ENCODE results near the gene NLGN4X.
"Not testable (repeated sequence)": the region's sequence is repeated elsewhere in the genome, so short reads cannot be mapped to it uniquely, and the experiment has no call there.

The NLGN4X gene

GRCh38 chrX:5936438-5936837, 292.2 kb downstream of the NLGN4X start:
- no peak for TF ChIP-seq CTCF (IDR thresholded peaks at IDR 0.05; ENCODE audit: low read depth, low read length)
- H3K27me3 ChIP-seq (ENCODE audit: insufficient read depth, low read depth, severe bottlenecking), result peaks cover 21% of the 10 kb centered on the region
- H3K9me3 ChIP-seq (ENCODE audit: severe bottlenecking), result no peaks in the 10 kb centered on the region
- DNase-seq, result no peak
- no peak overlapping the region for H3K27ac ChIP-seq
- no peaks in the 10 kb centered on the region for H3K36me3 ChIP-seq
- H3K4me3 ChIP-seq (ENCODE audit: low read depth, low read length), result no peak overlapping the region

- no peak overlapping the region for H3K27ac ChIP-seq
- no peak overlapping the region for H3K4me3 ChIP-seq (ENCODE audit: low read depth, low read length)
- H3K9me3 ChIP-seq (ENCODE audit: severe bottlenecking), result no peaks in the 10 kb centered on the region
- peaks cover 21% of the 10 kb centered on the region for H3K27me3 ChIP-seq (ENCODE audit: insufficient read depth, low read depth, severe bottlenecking)
- no peaks in the 10 kb centered on the region for H3K36me3 ChIP-seq
- no peak for DNase-seq
- no peak for TF ChIP-seq CTCF (IDR thresholded peaks at IDR 0.05; ENCODE audit: low read depth, low read length)
Observed at GRCh38 chrX:5928224-5928623, 300.4 kb downstream of the NLGN4X start.

GRCh38 chrX:5916945-5917344, 311.7 kb downstream of the NLGN4X start:
- Histone ChIP-seq H3K36me3 (no peaks in the 10 kb centered on the region), H3K4me3 (ENCODE audit: low read depth, low read length) (no peak overlapping the region), H3K27ac (no peak overlapping the region), H3K9me3 (ENCODE audit: severe bottlenecking) (no peaks in the 10 kb centered on the region), H3K27me3 (ENCODE audit: insufficient read depth, low read depth, severe bottlenecking) (peaks cover 71% of the 10 kb centered on the region)
- TF ChIP-seq CTCF (IDR thresholded peaks at IDR 0.05; ENCODE audit: low read depth, low read length), result no peak
- DNase-seq, result peak; percentile 11

- no peaks in the 10 kb centered on the region for H3K36me3 ChIP-seq
- no peak for DNase-seq
Observed at GRCh38 chrX:5915783-5916182, 312.9 kb downstream of the NLGN4X start.

GRCh38 chrX:5907207-5907606, 321.5 kb downstream of the NLGN4X start:
- DNase-seq, result no peak
- no peak for TF ChIP-seq CTCF (IDR thresholded peaks at IDR 0.05; ENCODE audit: low read depth, low read length)
- Histone ChIP-seq H3K9me3 (ENCODE audit: severe bottlenecking) (no peaks in the 10 kb centered on the region), H3K27me3 (ENCODE audit: insufficient read depth, low read depth, severe bottlenecking) (peaks cover 71% of the 10 kb centered on the region), H3K4me3 (ENCODE audit: low read depth, low read length) (no peak overlapping the region), H3K27ac (no peak overlapping the region), H3K36me3 (no peaks in the 10 kb centered on the region)

More at GRCh38 chrX:5915783-5916182, 312.9 kb downstream of the NLGN4X start:
- TF ChIP-seq CTCF (IDR thresholded peaks at IDR 0.05; ENCODE audit: low read depth, low read length), result no peak
- Histone ChIP-seq H3K27me3 (ENCODE audit: insufficient read depth, low read depth, severe bottlenecking) (peaks cover 75% of the 10 kb centered on the region), H3K4me3 (ENCODE audit: low read depth, low read length) (no peak overlapping the region), H3K9me3 (ENCODE audit: severe bottlenecking) (no peaks in the 10 kb centered on the region), H3K27ac (no peak overlapping the region)

- H3K27me3 ChIP-seq (ENCODE audit: insufficient read depth, low read depth, severe bottlenecking), result peaks cover 66% of the 10 kb centered on the region
- not testable (repeated sequence) for H3K9me3 ChIP-seq (ENCODE audit: severe bottlenecking); H3K27ac ChIP-seq; H3K4me3 ChIP-seq (ENCODE audit: low read depth, low read length); DNase-seq; H3K36me3 ChIP-seq
Observed at GRCh38 chrX:5903586-5904190, 325.0 kb downstream of the NLGN4X start.

Measured in WERI-Rb-1 (cell line).